HG03095 (cell line): ENCODE results near the gene BRF1.
"Not testable (repeated sequence)": the region's sequence is repeated elsewhere in the genome, so short reads cannot be mapped to it uniquely, and the experiment has no call there.

Source experiments
- ATAC-seq: cut with Tn5 transposase; IDR thresholded peaks from one replicate; pipeline ENCODE4 v1.9.1; 2021; ENCODE audit warnings: moderate library complexity; ENCODE audit not compliant: unreplicated experiment

BRF1 gene

GRCh38 chr14:105294142-105294597 is 6.6 kb downstream of the BRF1 start:
- no peak for ATAC-seq

- ATAC-seq = no peak
These were observed 7.7 kb downstream of the BRF1 start for GRCh38 chr14:105292826-105293711.

GRCh38 chr14:105290621-105291346 is 10.0 kb downstream of the BRF1 start:
- ATAC-seq = no peak

- not testable (repeated sequence) for ATAC-seq
These were observed 11.9 kb downstream of the BRF1 start for GRCh38 chr14:105288936-105289335.

DNA sequence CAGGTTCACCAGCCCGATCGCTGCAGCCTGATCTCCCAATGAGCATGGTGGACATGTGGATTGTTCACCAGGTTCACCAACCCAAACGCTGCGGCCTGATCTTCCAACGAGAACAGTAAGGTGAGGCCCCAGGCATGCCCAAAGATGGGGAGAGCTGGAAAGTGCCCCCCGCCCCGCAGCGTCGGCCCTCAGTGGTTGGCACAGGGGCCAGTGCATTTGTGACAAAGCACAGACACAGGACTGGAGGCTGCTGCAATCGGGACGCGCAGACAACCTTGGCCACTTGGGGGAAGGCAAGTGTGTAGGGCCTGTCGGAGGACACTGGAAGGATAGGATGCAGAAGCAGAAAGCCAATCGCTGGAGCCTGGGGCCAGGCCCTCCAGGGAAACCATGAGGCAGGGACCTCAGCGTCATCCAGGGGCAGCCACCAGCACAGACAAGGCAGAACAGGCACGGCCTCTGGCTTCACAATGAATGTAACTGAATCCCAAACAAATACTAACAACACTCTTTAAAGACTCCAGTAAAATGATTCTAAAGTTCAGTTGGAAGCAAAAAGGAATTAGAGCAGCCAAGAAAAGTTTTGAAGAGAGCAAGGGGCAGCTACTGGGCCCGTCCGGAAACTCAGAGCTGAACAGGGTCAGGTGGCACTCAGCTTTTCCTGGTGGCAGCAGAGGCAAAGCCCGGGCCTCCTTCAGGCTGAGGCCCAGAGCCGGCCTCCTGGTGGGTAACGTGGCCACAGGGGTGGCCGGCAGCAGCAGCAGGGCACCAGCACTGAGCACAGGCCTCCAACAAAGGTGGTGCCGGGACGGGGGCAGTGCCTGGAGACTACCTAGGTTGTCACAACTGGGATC is 13.3 kb downstream of the BRF1 start:
- ATAC-seq = no peak

DNA sequence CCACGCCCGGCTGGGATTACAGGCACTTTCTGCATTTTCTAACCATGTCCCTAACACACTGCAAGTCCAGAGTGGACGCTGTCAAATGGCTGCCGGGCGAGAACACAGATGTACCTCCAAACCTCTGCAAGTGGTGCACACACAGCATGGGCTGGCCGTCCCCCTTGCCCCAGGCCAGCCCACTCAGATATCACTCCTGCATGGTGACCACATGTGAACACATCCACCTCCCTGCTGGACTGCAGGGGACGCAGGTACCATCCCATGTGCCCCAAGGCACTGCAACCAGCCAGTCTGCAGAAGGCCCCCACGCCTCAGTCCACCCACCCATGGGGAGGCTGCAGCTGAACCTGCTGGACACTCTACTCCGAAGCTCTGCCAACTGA is 14.0 kb downstream of the BRF1 start:
- no peak for ATAC-seq

GRCh38 chr14:105285174-105285573 is 15.6 kb downstream of the BRF1 start:
- no peak for ATAC-seq

DNA sequence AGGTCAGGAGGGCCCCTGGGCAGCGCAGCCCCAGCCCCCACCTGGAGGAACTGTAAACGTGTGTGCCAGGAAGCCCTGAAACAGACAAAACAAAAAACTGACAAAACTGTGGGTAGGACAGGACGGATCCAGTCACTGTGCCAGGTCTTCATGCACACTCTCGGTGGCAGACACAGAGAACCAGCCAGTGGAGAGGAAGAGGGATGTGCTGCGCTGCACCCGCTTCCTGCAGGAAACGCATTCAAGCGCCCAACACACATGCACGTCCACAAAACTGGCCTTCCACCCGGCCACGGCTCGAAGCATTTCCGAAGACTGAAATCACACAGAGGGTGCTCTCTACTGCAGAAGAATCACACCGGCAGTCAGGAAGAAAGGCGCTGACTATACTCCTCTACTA is 16.9 kb downstream of the BRF1 start:
- no peak for ATAC-seq

DNA sequence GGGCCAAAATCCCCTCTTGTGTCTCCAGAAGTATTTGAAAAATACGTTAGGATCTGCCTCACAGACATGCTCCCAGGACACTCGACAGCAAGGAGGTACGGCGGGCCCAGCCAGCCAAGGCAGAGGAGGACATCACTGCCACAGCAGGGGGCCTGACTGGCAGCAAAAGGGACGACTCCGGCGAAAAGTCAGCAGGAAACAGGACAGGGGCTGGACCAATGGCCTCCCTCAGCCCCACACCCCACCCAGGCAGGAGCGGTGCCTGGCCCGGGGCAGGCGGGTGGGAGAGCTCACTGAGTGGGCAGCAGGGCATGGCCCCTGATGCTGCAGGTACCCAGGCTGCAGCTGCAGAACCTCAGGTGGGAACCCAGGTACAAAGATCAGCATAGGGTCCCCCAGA is 17.8 kb downstream of the BRF1 start:
- no peak for ATAC-seq

DNA sequence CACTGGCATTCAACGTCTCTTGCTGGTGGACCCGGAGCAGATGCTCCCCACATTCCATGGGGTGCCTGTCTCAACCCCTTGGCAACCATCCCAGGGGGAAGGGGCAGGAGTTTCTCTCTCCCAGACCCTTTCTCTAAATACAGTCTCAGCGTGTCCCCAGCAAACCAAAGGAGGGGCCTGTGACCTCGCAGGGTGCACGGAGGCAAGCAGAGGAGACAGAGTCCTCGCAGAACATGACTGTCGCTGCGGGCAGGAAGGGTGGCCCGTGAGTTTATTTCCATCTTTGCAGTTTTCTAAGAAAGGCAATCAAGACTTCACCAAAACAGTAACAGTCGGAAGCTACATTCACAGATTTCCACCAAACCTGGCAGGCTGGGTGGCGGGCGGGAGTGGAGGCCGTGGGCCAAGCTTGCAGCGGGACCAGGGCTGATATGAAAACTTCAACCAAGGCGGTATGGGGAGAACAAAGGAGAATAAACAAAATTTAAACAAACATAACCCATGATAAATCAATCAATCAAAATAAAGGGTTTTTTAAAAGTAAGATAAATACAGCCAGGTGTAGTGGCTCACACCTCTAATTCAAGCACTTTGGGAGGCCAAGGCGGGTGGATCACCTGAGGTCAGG is 18.6 kb downstream of the BRF1 start:
- ATAC-seq = no peak

DNA sequence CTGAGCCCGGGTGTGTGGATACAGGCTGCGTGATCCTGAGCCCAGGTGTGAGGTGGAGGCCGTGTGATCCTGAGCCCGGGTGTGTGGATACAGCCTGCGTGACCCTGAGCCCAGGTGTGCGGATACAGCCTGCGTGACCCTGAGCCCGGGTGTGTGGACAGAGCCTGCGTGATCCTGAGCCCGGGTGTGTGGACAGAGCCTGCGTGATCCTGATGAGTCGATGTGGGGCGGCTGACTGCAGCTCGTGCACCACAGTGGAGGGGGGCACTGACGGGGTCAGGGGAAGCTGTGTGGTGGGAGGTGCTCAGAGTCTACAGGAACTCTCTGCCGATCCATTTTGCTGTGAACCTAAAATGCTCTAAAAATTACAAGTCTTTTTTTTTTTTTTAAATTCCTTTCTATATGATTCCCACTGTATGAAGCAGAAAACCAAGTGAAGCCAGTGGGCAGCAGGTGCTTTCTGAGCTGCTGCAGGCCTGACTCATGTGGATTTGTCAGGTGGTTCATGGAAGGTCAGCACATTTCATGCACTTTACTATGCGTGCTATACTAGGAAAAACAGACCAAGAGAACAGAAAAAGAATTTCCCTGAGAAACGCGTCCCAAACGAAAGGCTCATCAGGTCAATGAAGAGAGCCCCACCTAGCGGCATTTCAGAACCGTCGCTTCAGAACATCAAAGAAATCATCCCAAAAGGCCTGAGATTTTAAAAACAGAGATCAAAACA is 19.3 kb downstream of the BRF1 start:
- no peak for ATAC-seq

DNA sequence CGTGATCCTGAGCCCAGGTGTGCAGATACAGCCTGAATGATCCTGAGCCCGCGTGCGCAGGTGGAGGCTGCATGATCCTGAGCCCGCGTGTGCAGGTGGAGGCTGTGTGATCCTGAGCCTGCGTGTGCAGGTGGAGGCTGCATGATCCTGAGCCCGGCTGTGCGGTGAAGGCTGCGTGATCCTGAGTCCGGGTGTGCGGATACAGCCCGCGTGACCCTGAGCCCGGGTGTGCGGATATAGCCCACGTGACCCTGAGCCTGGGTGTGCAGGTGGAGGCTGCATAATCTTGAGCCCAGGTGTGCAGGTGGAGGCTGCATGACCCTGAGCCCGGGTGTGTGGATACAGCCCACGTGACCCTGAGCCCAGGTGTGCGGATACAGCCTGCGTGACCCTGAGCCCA is 20.3 kb downstream of the BRF1 start:
- ATAC-seq = no peak

DNA sequence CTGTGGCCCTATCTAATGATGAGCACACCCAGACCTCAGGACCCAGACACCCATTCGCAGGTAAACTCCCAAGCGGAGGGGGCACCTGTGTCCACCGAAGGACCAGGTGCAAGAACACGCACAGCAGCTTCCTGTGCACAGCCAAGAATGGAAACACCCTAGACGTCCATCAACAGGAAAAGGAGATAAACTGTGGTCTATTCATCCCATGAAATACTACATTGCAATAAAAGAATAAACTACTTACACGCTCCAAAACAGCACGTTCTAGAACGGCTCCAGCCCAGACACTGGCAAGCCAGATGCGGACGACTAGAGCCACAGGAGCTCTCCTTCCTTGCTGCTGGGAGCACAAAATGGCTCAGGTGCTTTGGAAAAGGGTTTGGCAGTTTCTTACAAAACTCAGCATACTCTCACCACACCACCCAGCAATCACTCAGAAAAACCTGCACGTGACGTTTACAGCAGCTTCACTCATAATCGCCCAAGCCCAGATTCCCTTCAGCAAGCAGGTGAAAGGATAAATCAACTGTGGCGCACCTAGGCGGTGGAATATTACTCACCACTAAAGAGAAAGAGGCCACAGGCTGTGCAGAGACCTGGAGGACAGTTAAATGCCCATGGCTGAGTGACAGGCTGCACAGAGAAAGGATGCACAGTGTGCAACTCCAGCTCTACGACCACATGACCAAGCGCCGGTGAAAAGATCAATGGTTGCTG is 21.0 kb downstream of the BRF1 start:
- no peak for ATAC-seq

GRCh38 chr14:105277448-105277847 is 23.4 kb downstream of the BRF1 start:
- ATAC-seq = not testable (repeated sequence)

GRCh38 chr14:105275267-105275946 is 25.4 kb downstream of the BRF1 start:
- no peak for ATAC-seq

DNA sequence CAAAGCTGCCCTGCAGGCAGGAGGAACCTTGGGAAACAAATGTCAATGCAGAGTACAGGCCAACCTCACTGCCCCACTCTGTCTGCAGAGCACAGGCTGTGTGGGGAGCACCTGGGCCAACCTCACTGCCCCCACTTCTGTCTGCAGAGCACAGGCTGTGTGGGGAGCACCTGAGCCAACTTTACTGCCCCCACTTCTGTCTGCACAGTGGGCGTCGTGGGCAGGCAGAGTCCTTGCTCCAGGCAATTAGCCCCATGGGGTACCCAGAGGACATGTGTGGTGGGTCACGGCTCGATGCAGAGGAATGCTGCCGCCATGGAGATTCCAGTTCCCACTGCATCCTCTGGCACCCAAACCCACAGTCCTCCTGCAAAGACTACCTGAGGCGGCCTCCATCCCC is 26.2 kb downstream of the BRF1 start:
- no peak for ATAC-seq

DNA sequence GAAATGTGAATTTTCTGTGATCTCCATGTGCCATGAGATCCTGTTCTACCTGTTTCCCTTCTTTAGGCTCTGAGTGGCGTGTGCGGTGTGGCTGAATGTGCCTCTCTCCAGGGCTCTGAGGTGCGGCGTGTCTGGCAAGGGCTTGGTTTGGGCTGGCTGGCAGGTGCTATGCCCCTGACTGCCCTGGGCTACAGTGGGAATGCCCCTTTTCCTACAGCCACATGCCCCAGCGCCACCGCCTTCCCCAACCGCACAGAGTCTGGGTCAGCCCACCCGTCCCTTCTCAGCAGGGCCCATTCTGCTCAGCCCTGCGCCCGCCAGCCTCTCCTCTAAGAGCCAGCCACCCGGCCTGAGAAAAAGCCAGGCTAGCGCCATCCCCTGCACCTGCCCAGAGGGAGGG is 27.7 kb downstream of the BRF1 start:
- ATAC-seq = no peak

GRCh38 chr14:105272623-105273022 is 28.2 kb downstream of the BRF1 start:
- no peak for ATAC-seq
